Dendritic cell treated with granulocyte-macrophage colony-stimulating factor and Interleukin-4, amounts not matched to agents 40 ng/mL and 50 ng/mL, for 4 days (primary cell): ENCODE measurements around the gene NUCKS1.
A peak's percentile ranks its signal among the peaks of the same experiment; 100 is the strongest.
"Not testable (repeated sequence)": the region's sequence is repeated elsewhere in the genome, so short reads cannot be mapped to it uniquely, and the experiment has no call there.

Experiments used
- H3K27ac Mint-ChIP-seq: one replicate; pipeline ENCODE4 v1.8.0; 2022; ENCODE audit warnings: mild to moderate bottlenecking, mixed read lengths
- H3K27me3 Mint-ChIP-seq: one replicate; pipeline ENCODE4 v1.8.0; 2022; ENCODE audit warnings: mild to moderate bottlenecking, mixed read lengths
- H3K36me3 Mint-ChIP-seq: one replicate; pipeline ENCODE4 v1.8.0; 2022; ENCODE audit warnings: low read depth, mixed read lengths
- H3K4me1 Mint-ChIP-seq: one replicate; pipeline ENCODE4 v1.8.0; 2022; ENCODE audit warnings: low read depth, mixed read lengths
- H3K4me3 Mint-ChIP-seq: one replicate; pipeline ENCODE4 v1.8.0; 2022; ENCODE audit warnings: mild to moderate bottlenecking, moderate library complexity, mixed read lengths
- H3K9me3 Mint-ChIP-seq: one replicate; pipeline ENCODE4 v1.8.0; 2022; ENCODE audit warnings: mixed read lengths
- intact Hi-C: fragments of 100-400 bp; cut with micrococcal nuclease; formaldehyde crosslinking; loops from one replicate; pipeline ENCODE4 v1.15.0; 2022

NUCKS1 gene

GRCh38 chr1:205733438-205734175 is 16.4 kb downstream of the NUCKS1 start:
- Mint-ChIP-seq H3K9me3 (no peaks in the 10 kb centered on the region), H3K4me3 (no peak overlapping the region), H3K27ac (no peak overlapping the region), H3K27me3 (no peaks in the 10 kb centered on the region), H3K36me3 (peaks cover 43% of the 10 kb centered on the region), H3K4me1 (peaks cover 17% of the 10 kb centered on the region)
- intact Hi-C loops: no loop called here

GRCh38 chr1:205729945-205730610 is 19.9 kb downstream of the NUCKS1 start:
- Mint-ChIP-seq H3K4me3 (no peak overlapping the region), H3K36me3 (peaks cover 64% of the 10 kb centered on the region), H3K4me1 (peaks cover 10% of the 10 kb centered on the region), H3K27ac (peak overlapping the region; percentile 48), H3K27me3 (no peaks in the 10 kb centered on the region), H3K9me3 (no peaks in the 10 kb centered on the region)
- intact Hi-C loops: no loop called here

GRCh38 chr1:205726619-205727125 is 23.3 kb downstream of the NUCKS1 start:
- Mint-ChIP-seq H3K4me1 (peaks cover 5% of the 10 kb centered on the region), H3K27me3 (no peaks in the 10 kb centered on the region), H3K9me3 (no peaks in the 10 kb centered on the region), H3K36me3 (peaks cover 85% of the 10 kb centered on the region), H3K4me3 (no peak overlapping the region), H3K27ac (no peak overlapping the region)
- intact Hi-C loops: no loop called here

- no peaks in the 10 kb centered on the region for H3K9me3 Mint-ChIP-seq
- no peak overlapping the region for H3K4me3 Mint-ChIP-seq
- H3K4me1 Mint-ChIP-seq: peaks cover 2% of the 10 kb centered on the region
- intact Hi-C loops: no loop called here
- H3K36me3 Mint-ChIP-seq: peaks cover 87% of the 10 kb centered on the region
- no peaks in the 10 kb centered on the region for H3K27me3 Mint-ChIP-seq
- no peak overlapping the region for H3K27ac Mint-ChIP-seq
Measured at GRCh38 chr1:205725514-205725913, 24.5 kb downstream of the NUCKS1 start.

- H3K9me3 Mint-ChIP-seq, intact Hi-C loops, H3K27ac Mint-ChIP-seq, H3K4me3 Mint-ChIP-seq, H3K27me3 Mint-ChIP-seq: not testable (repeated sequence)
- H3K36me3 Mint-ChIP-seq: peaks cover 92% of the 10 kb centered on the region
- H3K4me1 Mint-ChIP-seq: peaks cover 13% of the 10 kb centered on the region
Measured at GRCh38 chr1:205720740-205721139, 29.2 kb downstream of the NUCKS1 start.

- H3K27me3 Mint-ChIP-seq: no peaks in the 10 kb centered on the region
- peaks cover 92% of the 10 kb centered on the region for H3K36me3 Mint-ChIP-seq
- H3K27ac Mint-ChIP-seq: no peak overlapping the region
- intact Hi-C loops: no loop called here
- peaks cover 20% of the 10 kb centered on the region for H3K4me1 Mint-ChIP-seq
- H3K4me3 Mint-ChIP-seq: no peak overlapping the region
- H3K9me3 Mint-ChIP-seq: no peaks in the 10 kb centered on the region
Measured at GRCh38 chr1:205719762-205720161, 30.2 kb downstream of the NUCKS1 start.

GRCh38 chr1:205719015-205719414 is 31.0 kb downstream of the NUCKS1 start:
- H3K9me3 Mint-ChIP-seq: no peaks in the 10 kb centered on the region
- H3K27ac Mint-ChIP-seq: no peak overlapping the region
- intact Hi-C loops: no loop called here
- H3K27me3 Mint-ChIP-seq: no peaks in the 10 kb centered on the region
- H3K4me3 Mint-ChIP-seq: no peak overlapping the region
- peaks cover 88% of the 10 kb centered on the region for H3K36me3 Mint-ChIP-seq
- peaks cover 20% of the 10 kb centered on the region for H3K4me1 Mint-ChIP-seq

- H3K4me3 Mint-ChIP-seq: no peak overlapping the region
- H3K27ac Mint-ChIP-seq: peak overlapping the region; percentile 59
- H3K27me3 Mint-ChIP-seq: no peaks in the 10 kb centered on the region
- intact Hi-C loops: no loop called here
- H3K36me3 Mint-ChIP-seq: peaks cover 66% of the 10 kb centered on the region
- H3K4me1 Mint-ChIP-seq: peaks cover 20% of the 10 kb centered on the region
- H3K9me3 Mint-ChIP-seq: no peaks in the 10 kb centered on the region
Measured at GRCh38 chr1:205716371-205717132, 33.4 kb downstream of the NUCKS1 start.

- Mint-ChIP-seq H3K36me3 (peaks cover 60% of the 10 kb centered on the region), H3K4me1 (peaks cover 20% of the 10 kb centered on the region), H3K27me3 (no peaks in the 10 kb centered on the region), H3K27ac (peak overlapping the region; percentile 59), H3K4me3 (no peak overlapping the region), H3K9me3 (no peaks in the 10 kb centered on the region)
- intact Hi-C loops: no loop called here
Measured at GRCh38 chr1:205715628-205716027, 34.4 kb downstream of the NUCKS1 start.

GRCh38 chr1:205714906-205715246 is 35.1 kb downstream of the NUCKS1 start:
- intact Hi-C loops: no loop called here
- Mint-ChIP-seq H3K36me3 (peaks cover 54% of the 10 kb centered on the region), H3K27ac (peak overlapping the region; percentile 59)

GRCh38 chr1:205714190-205714905 is 35.6 kb downstream of the NUCKS1 start:
- H3K4me3 Mint-ChIP-seq: no peak overlapping the region
- intact Hi-C loops: no loop called here
- no peaks in the 10 kb centered on the region for H3K27me3 Mint-ChIP-seq
- H3K9me3 Mint-ChIP-seq: no peaks in the 10 kb centered on the region
- H3K36me3 Mint-ChIP-seq: peaks cover 49% of the 10 kb centered on the region
- no peak overlapping the region for H3K27ac Mint-ChIP-seq
- H3K4me1 Mint-ChIP-seq: peaks cover 20% of the 10 kb centered on the region

More at GRCh38 chr1:205714906-205715246, 35.1 kb downstream of the NUCKS1 start:
- H3K27me3 Mint-ChIP-seq: no peaks in the 10 kb centered on the region
- H3K9me3 Mint-ChIP-seq: no peaks in the 10 kb centered on the region
- no peak overlapping the region for H3K4me3 Mint-ChIP-seq
- H3K4me1 Mint-ChIP-seq: peaks cover 20% of the 10 kb centered on the region

GRCh38 chr1:205711105-205712048 is 38.6 kb downstream of the NUCKS1 start:
- intact Hi-C loops: loop anchor here (1.0 kb wide), 2 partner anchors 52 to 119 kb away; no protein-coding TSS in a partner anchor
- Mint-ChIP-seq H3K9me3 (no peaks in the 10 kb centered on the region), H3K27me3 (peaks cover 2% of the 10 kb centered on the region), H3K4me3 (no peak overlapping the region), H3K36me3 (peaks cover 20% of the 10 kb centered on the region), H3K4me1 (peaks cover 20% of the 10 kb centered on the region), H3K27ac (no peak overlapping the region)
